HG02763 (cell line): ENCODE data around the gene CHRD.

Source experiments
- ATAC-seq: cut with Tn5 transposase; IDR thresholded peaks from one replicate; pipeline ENCODE4 v1.9.1; 2021; ENCODE audit warnings: mild to moderate bottlenecking, moderate library complexity; ENCODE audit not compliant: unreplicated experiment

CHRD gene

GRCh38 chr3:184360929-184361531 lies 18.8 kb upstream of the CHRD start:
- no peak for ATAC-seq

- ATAC-seq = peak; percentile 39
Observed at GRCh38 chr3:184361532-184361931, 18.3 kb upstream of the CHRD start, which contains the start of the genes CLCN2 and POLR2H. Gene CLCN2 (minus strand): TSS chr3:184361605. CDS start chr3:184361479, 126 bp downstream. Gene POLR2H (plus strand): TSS chr3:184361710. CDS start chr3:184363493, 1,783 bp downstream.

- ATAC-seq = no peak
Observed at GRCh38 chr3:184361932-184362667, 17.8 kb upstream of the CHRD start.

- peak; percentile 88 for ATAC-seq
Observed at GRCh38 chr3:184362668-184363546, 16.9 kb upstream of the CHRD start.

- no peak for ATAC-seq
Observed at GRCh38 chr3:184366619-184367289, 13.1 kb upstream of the CHRD start.

GRCh38 chr3:184368116-184368515 lies 11.7 kb upstream of the CHRD start:
- no peak for ATAC-seq

- no peak for ATAC-seq
Observed at GRCh38 chr3:184368586-184369183, 11.2 kb upstream of the CHRD start.

- no peak for ATAC-seq
Observed at GRCh38 chr3:184371570-184372018, 8.3 kb upstream of the CHRD start.

- no peak for ATAC-seq
Observed at GRCh38 chr3:184372296-184372821, 7.5 kb upstream of the CHRD start.

- no peak for ATAC-seq
Observed at GRCh38 chr3:184372911-184373310, 6.9 kb upstream of the CHRD start.

- no peak for ATAC-seq
Observed at GRCh38 chr3:184373422-184373821, 6.4 kb upstream of the CHRD start.

GRCh38 chr3:184375747-184376461 lies 4.0 kb upstream of the CHRD start:
- ATAC-seq = no peak

GRCh38 chr3:184377374-184377773 lies 2.5 kb upstream of the CHRD start:
- ATAC-seq = no peak

GRCh38 chr3:184377882-184378445 lies 1.9 kb upstream of the CHRD start, which contains the start of gene THPO:
Gene THPO (minus strand): TSS chr3:184378207. CDS start chr3:184376259, 1,948 bp downstream.
- no peak for ATAC-seq

GRCh38 chr3:184378651-184379357 lies 1.1 kb upstream of the CHRD start:
- ATAC-seq = no peak

- no peak for ATAC-seq
Observed at GRCh38 chr3:184380185-184380626, 352 bp downstream of the CHRD start.

- no peak for ATAC-seq
Observed at GRCh38 chr3:184380627-184381260, 890 bp downstream of the CHRD start.
